ENCODE data around the gene ARID4B.

ARID4B gene

GRCh38 chr1:235130766-235131270 is 197.2 kb downstream of the ARID4B start:
- Histone ChIP-seq H3K4me3 (ENCODE audit: low read length) (no peak overlapping the region), H3K36me3 (ENCODE audit: insufficient read depth, low read depth, low read length) (peaks cover 57% of the 10 kb centered on the region), H3K4me1 (ENCODE audit: insufficient read depth, low read length) (peaks cover 2% of the 10 kb centered on the region; the same call in 1 of the 2 replicates), H3K9me3 (ENCODE audit: insufficient read depth, low read depth, low read length) (no peaks in the 10 kb centered on the region), H3K27me3 (ENCODE audit: insufficient read depth, low read length) (no peaks in the 10 kb centered on the region), H3K9ac (ENCODE audit: low read depth, low read length) (no peak overlapping the region), H3K27ac (ENCODE audit: low read length) (no peak overlapping the region)

GRCh38 chr1:235129774-235130570 is 198.0 kb downstream of the ARID4B start:
- Histone ChIP-seq H3K36me3 (ENCODE audit: insufficient read depth, low read depth, low read length) (peaks cover 48% of the 10 kb centered on the region), H3K9me3 (ENCODE audit: insufficient read depth, low read depth, low read length) (no peaks in the 10 kb centered on the region), H3K9ac (ENCODE audit: low read depth, low read length) (peak overlapping the region; percentile 21; the same call in 1 of the 2 replicates), H3K4me1 (ENCODE audit: insufficient read depth, low read length) (peaks cover 2% of the 10 kb centered on the region; the same call in 1 of the 2 replicates), H3K27ac (ENCODE audit: low read length) (no peak overlapping the region), H3K4me3 (ENCODE audit: low read length) (no peak overlapping the region), H3K27me3 (ENCODE audit: insufficient read depth, low read length) (no peaks in the 10 kb centered on the region)

GRCh38 chr1:235128456-235129328 is 199.3 kb downstream of the ARID4B start, which contains the start of gene TOMM20:
Gene TOMM20, minus strand, starts transcription at chr1:235128837. Its CDS starts 122 bp downstream, at chr1:235128715.
- H3K27me3 ChIP-seq (ENCODE audit: insufficient read depth, low read length): no peaks in the 10 kb centered on the region
- H3K36me3 ChIP-seq (ENCODE audit: insufficient read depth, low read depth, low read length): peaks cover 50% of the 10 kb centered on the region
- peak within 1 kb of the TSS; percentile 98 for H3K4me3 ChIP-seq (ENCODE audit: low read length)
- H3K4me1 ChIP-seq (ENCODE audit: insufficient read depth, low read length): peaks cover 2% of the 10 kb centered on the region; the same call in 1 of the 2 replicates
- H3K27ac ChIP-seq (ENCODE audit: low read length): peak within 1 kb of the TSS; percentile 82
- no peaks in the 10 kb centered on the region for H3K9me3 ChIP-seq (ENCODE audit: insufficient read depth, low read depth, low read length)
- peak within 1 kb of the TSS; percentile 99 for H3K9ac ChIP-seq (ENCODE audit: low read depth, low read length)

- Histone ChIP-seq H3K9ac (ENCODE audit: low read depth, low read length) (peak overlapping the region; percentile 99), H3K27ac (ENCODE audit: low read length) (peak overlapping the region; percentile 82), H3K4me3 (ENCODE audit: low read length) (peak overlapping the region; percentile 98), H3K9me3 (ENCODE audit: insufficient read depth, low read depth, low read length) (no peaks in the 10 kb centered on the region), H3K27me3 (ENCODE audit: insufficient read depth, low read length) (no peaks in the 10 kb centered on the region), H3K4me1 (ENCODE audit: insufficient read depth, low read length) (peaks cover 2% of the 10 kb centered on the region; the same call in 1 of the 2 replicates), H3K36me3 (ENCODE audit: insufficient read depth, low read depth, low read length) (peaks cover 46% of the 10 kb centered on the region)
Observed at GRCh38 chr1:235127732-235128455, 200.1 kb downstream of the ARID4B start.

- Histone ChIP-seq H3K4me3 (ENCODE audit: low read length) (peak overlapping the region; percentile 98), H3K4me1 (ENCODE audit: insufficient read depth, low read length) (peaks cover 2% of the 10 kb centered on the region; the same call in 1 of the 2 replicates), H3K9ac (ENCODE audit: low read depth, low read length) (peak overlapping the region; percentile 99), H3K36me3 (ENCODE audit: insufficient read depth, low read depth, low read length) (peaks cover 48% of the 10 kb centered on the region), H3K9me3 (ENCODE audit: insufficient read depth, low read depth, low read length) (no peaks in the 10 kb centered on the region), H3K27ac (ENCODE audit: low read length) (no peak overlapping the region), H3K27me3 (ENCODE audit: insufficient read depth, low read length) (no peaks in the 10 kb centered on the region)
Observed at GRCh38 chr1:235127203-235127602, 200.8 kb downstream of the ARID4B start.

- Histone ChIP-seq H3K27ac (ENCODE audit: low read length) (no peak overlapping the region), H3K36me3 (ENCODE audit: insufficient read depth, low read depth, low read length) (peaks cover 64% of the 10 kb centered on the region), H3K9me3 (ENCODE audit: insufficient read depth, low read depth, low read length) (no peaks in the 10 kb centered on the region), H3K27me3 (ENCODE audit: insufficient read depth, low read length) (no peaks in the 10 kb centered on the region), H3K4me1 (ENCODE audit: insufficient read depth, low read length) (peaks cover 2% of the 10 kb centered on the region; the same call in 1 of the 2 replicates), H3K9ac (ENCODE audit: low read depth, low read length) (no peak overlapping the region), H3K4me3 (ENCODE audit: low read length) (no peak overlapping the region)
Observed at GRCh38 chr1:235124665-235125064, 203.3 kb downstream of the ARID4B start.

- Histone ChIP-seq H3K27me3 (ENCODE audit: insufficient read depth, low read length) (no peaks in the 10 kb centered on the region), H3K27ac (ENCODE audit: low read length) (no peak overlapping the region), H3K9ac (ENCODE audit: low read depth, low read length) (no peak overlapping the region), H3K4me1 (ENCODE audit: insufficient read depth, low read length) (peaks cover 2% of the 10 kb centered on the region; the same call in 1 of the 2 replicates), H3K4me3 (ENCODE audit: low read length) (no peak overlapping the region), H3K9me3 (ENCODE audit: insufficient read depth, low read depth, low read length) (no peaks in the 10 kb centered on the region), H3K36me3 (ENCODE audit: insufficient read depth, low read depth, low read length) (peaks cover 70% of the 10 kb centered on the region)
Observed at GRCh38 chr1:235124111-235124510, 203.9 kb downstream of the ARID4B start.

GRCh38 chr1:235122348-235122747 is 205.6 kb downstream of the ARID4B start:
- Histone ChIP-seq H3K27ac (ENCODE audit: low read length) (no peak overlapping the region), H3K4me1 (ENCODE audit: insufficient read depth, low read length) (no peaks in the 10 kb centered on the region), H3K27me3 (ENCODE audit: insufficient read depth, low read length) (no peaks in the 10 kb centered on the region), H3K9ac (ENCODE audit: low read depth, low read length) (no peak overlapping the region), H3K9me3 (ENCODE audit: insufficient read depth, low read depth, low read length) (no peaks in the 10 kb centered on the region), H3K4me3 (ENCODE audit: low read length) (no peak overlapping the region), H3K36me3 (ENCODE audit: insufficient read depth, low read depth, low read length) (peaks cover 86% of the 10 kb centered on the region)
